Islet precursor cell (in vitro differentiated cells): ENCODE data around the gene VWF.
A peak's percentile ranks its signal among the peaks of the same experiment; 100 is the strongest.

Source experiments
- DNase-seq: peaks from one replicate; pipeline ENCODE4 v3.0.0-alpha.2; 2018

Gene VWF

GRCh38 chr12:6058481-6059161, 65.8 kb downstream of the VWF start:
- DNase-seq: no peak

- peak; percentile 96 for DNase-seq
These were observed 66.8 kb downstream of the VWF start for GRCh38 chr12:6057700-6058099.

GRCh38 chr12:6056406-6057240, 67.8 kb downstream of the VWF start:
- DNase-seq: peak; percentile 89

- no peak for DNase-seq
These were observed 70.9 kb downstream of the VWF start for GRCh38 chr12:6053541-6053940.

- DNase-seq: no peak
These were observed 71.5 kb downstream of the VWF start for GRCh38 chr12:6052940-6053329.

GRCh38 chr12:6052206-6052939, 72.1 kb downstream of the VWF start:
- no peak for DNase-seq

GRCh38 chr12:6049992-6050391, 74.5 kb downstream of the VWF start:
- DNase-seq: no peak

- DNase-seq: no peak
These were observed 74.9 kb downstream of the VWF start for GRCh38 chr12:6049587-6049986.

GRCh38 chr12:6047249-6048237, 76.9 kb downstream of the VWF start:
- no peak for DNase-seq

- DNase-seq: no peak
These were observed 77.8 kb downstream of the VWF start for GRCh38 chr12:6046511-6047180.

GRCh38 chr12:6045438-6045837, 79.0 kb downstream of the VWF start:
- no peak for DNase-seq

GRCh38 chr12:6044082-6044481, 80.4 kb downstream of the VWF start:
- DNase-seq: peak; percentile 85

GRCh38 chr12:6042446-6042845, 82.0 kb downstream of the VWF start:
- no peak for DNase-seq

- DNase-seq: no peak
These were observed 82.6 kb downstream of the VWF start for GRCh38 chr12:6041891-6042290.

- DNase-seq: no peak
These were observed 83.7 kb downstream of the VWF start for GRCh38 chr12:6040815-6041214.

GRCh38 chr12:6039894-6040601, 84.4 kb downstream of the VWF start:
- DNase-seq: peak; percentile 87

GRCh38 chr12:6038160-6038559, 86.3 kb downstream of the VWF start:
- peak; percentile 93 for DNase-seq

GRCh38 chr12:6037459-6037858, 87.0 kb downstream of the VWF start:
- DNase-seq: no peak

GRCh38 chr12:6036509-6036908, 88.0 kb downstream of the VWF start:
- no peak for DNase-seq

- DNase-seq: no peak
These were observed 89.9 kb downstream of the VWF start for GRCh38 chr12:6034596-6034995.

GRCh38 chr12:6033546-6033945, 90.9 kb downstream of the VWF start:
- DNase-seq: no peak
